Neural progenitor cell (in vitro differentiated cells): ENCODE results near the gene MDFIC2.

Experiments used
- EZH2 ChIP-seq: fragments of 200-600 bp; sonication (generic); IDR thresholded peaks from 2 replicates; pipeline ENCODE4 v1.6.1; 2017; ENCODE audit warnings: antibody characterized with exemption, mild to moderate bottlenecking, moderate library complexity
- TF ChIP-seq, protein P1 (sequence below): fragments of 200-600 bp; sonication (generic); IDR thresholded peaks from 2 replicates; pipeline ENCODE4 v1.5.1; 2017; ENCODE audit warnings: antibody characterized with exemption, mild to moderate bottlenecking

GRCh38 chr3:70315021-70315420 lies 2.6 kb upstream of the MDFIC2 start:
- no peak for TF ChIP-seq EZH2
- TF ChIP-seq, protein P1, sequence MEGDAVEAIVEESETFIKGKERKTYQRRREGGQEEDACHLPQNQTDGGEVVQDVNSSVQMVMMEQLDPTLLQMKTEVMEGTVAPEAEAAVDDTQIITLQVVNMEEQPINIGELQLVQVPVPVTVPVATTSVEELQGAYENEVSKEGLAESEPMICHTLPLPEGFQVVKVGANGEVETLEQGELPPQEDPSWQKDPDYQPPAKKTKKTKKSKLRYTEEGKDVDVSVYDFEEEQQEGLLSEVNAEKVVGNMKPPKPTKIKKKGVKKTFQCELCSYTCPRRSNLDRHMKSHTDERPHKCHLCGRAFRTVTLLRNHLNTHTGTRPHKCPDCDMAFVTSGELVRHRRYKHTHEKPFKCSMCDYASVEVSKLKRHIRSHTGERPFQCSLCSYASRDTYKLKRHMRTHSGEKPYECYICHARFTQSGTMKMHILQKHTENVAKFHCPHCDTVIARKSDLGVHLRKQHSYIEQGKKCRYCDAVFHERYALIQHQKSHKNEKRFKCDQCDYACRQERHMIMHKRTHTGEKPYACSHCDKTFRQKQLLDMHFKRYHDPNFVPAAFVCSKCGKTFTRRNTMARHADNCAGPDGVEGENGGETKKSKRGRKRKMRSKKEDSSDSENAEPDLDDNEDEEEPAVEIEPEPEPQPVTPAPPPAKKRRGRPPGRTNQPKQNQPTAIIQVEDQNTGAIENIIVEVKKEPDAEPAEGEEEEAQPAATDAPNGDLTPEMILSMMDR = no peak
